SK-N-SH (cell line): ENCODE data around the gene SETBP1.

Source experiments
- CHD2 ChIP-seq: fragments of 150-350 bp; IDR thresholded peaks from 2 replicates; pipeline ENCODE4 v1.6.1; 2018; ENCODE audit warnings: low read length; ENCODE audit not compliant: partially characterized antibody
- FOXM1 ChIP-seq: IDR thresholded peaks from 2 replicates; pipeline ENCODE4 v1.4.0; 2012; ENCODE audit warnings: low read depth, mild to moderate bottlenecking
- MAX ChIP-seq: IDR thresholded peaks from 2 replicates; pipeline ENCODE4 v1.4.0; 2012; ENCODE audit warnings: low read depth
- RCOR1 ChIP-seq: fragments of 150-350 bp; IDR thresholded peaks from 2 replicates; pipeline ENCODE4 v1.6.1; 2017; ENCODE audit warnings: antibody characterized with exemption, low read length
- SMC3 ChIP-seq: IDR thresholded peaks from 2 replicates; pipeline ENCODE4 v1.6.1; 2012; ENCODE audit warnings: low read depth, low read length, improper control_type of control experiment
- TF ChIP-seq, protein P1 (sequence below): fragments of 200-600 bp; sonication (generic); IDR thresholded peaks from 2 replicates; pipeline ENCODE4 v1.6.1; 2017; ENCODE audit warnings: antibody characterized with exemption, mild to moderate bottlenecking, moderate library complexity

DNA sequence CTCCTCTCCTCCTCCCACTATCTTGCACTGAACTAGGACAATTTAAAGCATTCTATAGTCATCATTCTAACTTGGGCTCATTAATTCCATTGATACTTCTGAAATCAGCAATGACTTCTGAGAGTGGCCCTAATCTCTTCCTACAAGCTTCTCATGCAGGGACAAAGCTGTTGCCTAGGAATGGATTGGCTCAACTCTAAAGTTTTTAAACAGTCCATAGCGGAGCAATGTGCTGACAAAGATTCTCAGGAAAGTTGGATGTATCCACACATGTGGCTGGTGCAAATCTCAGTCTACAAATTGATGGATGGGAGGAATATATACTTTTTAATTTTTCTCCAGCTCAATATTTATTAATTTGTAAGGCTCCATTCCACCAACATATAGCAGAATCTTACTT, 388.9 kb downstream of the SETBP1 start:
- TF ChIP-seq, protein P1, sequence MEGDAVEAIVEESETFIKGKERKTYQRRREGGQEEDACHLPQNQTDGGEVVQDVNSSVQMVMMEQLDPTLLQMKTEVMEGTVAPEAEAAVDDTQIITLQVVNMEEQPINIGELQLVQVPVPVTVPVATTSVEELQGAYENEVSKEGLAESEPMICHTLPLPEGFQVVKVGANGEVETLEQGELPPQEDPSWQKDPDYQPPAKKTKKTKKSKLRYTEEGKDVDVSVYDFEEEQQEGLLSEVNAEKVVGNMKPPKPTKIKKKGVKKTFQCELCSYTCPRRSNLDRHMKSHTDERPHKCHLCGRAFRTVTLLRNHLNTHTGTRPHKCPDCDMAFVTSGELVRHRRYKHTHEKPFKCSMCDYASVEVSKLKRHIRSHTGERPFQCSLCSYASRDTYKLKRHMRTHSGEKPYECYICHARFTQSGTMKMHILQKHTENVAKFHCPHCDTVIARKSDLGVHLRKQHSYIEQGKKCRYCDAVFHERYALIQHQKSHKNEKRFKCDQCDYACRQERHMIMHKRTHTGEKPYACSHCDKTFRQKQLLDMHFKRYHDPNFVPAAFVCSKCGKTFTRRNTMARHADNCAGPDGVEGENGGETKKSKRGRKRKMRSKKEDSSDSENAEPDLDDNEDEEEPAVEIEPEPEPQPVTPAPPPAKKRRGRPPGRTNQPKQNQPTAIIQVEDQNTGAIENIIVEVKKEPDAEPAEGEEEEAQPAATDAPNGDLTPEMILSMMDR, result no peak
- TF ChIP-seq RCOR1, result no peak
- TF ChIP-seq MAX, result no peak
- TF ChIP-seq FOXM1, result no peak
- no peak for TF ChIP-seq CHD2
- no peak for TF ChIP-seq SMC3
